ENCODE measurements around the gene LY6G5B.

The LY6G5B gene

DNA sequence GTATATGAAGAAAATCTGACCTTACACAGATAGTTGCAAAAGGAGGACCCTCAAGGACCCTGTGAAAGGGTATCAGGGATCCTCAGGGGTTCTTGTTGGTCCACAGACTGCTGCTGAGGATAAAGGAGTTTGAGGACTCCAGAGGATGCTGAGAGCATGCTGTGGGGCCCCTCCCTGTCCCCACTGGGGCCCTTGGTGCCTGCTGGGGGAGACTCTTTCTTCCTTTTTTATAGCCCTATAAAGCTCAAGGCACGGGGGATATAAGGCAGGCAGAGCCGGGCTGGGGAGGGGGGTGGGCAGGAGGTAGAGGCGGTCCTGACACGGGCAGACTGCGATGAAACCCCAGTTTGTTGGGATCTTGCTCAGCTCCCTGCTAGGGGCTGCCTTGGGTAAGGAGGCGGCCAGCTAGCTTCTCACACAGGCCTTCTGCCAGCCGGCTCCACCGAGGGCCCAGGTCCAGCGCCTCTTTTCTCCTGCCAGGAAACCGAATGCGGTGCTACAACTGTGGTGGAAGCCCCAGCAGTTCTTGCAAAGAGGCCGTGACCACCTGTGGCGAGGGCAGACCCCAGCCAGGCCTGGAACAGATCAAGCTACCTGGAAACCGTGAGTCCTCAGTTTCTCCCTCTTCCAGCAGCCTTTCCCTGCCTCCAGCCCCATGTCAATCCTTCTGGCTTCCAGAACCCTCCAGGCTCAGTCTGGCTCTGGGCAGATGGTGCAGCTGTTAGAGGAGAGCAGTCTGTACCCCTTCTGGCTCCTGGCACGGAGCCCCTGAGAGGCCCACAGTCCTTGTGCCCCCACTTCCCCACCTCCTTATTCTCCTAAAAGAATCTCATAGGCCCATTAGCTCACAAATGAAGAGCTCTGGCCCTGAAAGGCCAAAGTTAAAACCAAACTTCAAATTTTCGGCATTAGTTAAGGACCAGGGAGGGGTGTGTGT, 45.5 kb downstream of the LY6G5B start, which contains the start of gene LY6G6D:
TSS of gene LY6G6D (plus strand) at position 327 of the 937 bp plus-strand sequence. CDS start at position 335, 8 bp downstream.
- DNase-seq, result no peak

DNA sequence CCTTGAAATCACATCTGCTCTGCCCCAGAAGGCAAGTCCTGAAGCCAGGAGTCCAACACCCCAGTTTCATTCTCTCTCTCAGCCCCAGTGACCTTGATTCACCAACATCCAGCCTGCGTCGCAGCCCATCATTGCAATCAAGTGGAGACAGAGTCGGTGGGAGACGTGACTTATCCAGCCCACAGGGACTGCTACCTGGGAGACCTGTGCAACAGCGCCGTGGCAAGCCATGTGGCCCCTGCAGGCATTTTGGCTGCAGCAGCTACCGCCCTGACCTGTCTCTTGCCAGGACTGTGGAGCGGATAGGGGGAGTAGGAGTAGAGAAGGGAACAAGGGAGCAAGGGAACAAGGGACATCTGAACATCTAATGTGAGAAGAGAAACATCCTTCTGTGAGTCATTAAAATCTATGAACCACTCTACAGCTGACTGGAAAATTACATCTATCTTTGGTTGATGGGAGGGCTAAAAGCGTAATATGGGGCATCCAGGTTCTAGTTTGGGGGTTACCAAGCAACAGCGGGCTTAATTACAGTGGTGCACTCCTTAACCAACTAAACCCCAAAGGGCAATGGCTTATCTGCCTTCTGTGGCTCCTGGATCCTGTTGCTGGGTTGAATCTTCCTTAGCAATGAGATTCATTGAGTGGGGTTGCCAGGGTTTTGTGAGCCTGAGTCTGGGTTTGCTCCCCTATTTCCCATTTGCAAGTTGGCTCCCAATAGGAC, 47.9 kb downstream of the LY6G5B start:
- DNase-seq, result no peak

- DNase-seq, result no peak
Measured at GRCh38 chr6:31718265-31718664, 48.5 kb downstream of the LY6G5B start.

- no peak for DNase-seq
Measured at GRCh38 chr6:31719001-31719400, 49.2 kb downstream of the LY6G5B start.

GRCh38 chr6:31720196-31720770, 50.5 kb downstream of the LY6G5B start:
- no peak for DNase-seq

DNA sequence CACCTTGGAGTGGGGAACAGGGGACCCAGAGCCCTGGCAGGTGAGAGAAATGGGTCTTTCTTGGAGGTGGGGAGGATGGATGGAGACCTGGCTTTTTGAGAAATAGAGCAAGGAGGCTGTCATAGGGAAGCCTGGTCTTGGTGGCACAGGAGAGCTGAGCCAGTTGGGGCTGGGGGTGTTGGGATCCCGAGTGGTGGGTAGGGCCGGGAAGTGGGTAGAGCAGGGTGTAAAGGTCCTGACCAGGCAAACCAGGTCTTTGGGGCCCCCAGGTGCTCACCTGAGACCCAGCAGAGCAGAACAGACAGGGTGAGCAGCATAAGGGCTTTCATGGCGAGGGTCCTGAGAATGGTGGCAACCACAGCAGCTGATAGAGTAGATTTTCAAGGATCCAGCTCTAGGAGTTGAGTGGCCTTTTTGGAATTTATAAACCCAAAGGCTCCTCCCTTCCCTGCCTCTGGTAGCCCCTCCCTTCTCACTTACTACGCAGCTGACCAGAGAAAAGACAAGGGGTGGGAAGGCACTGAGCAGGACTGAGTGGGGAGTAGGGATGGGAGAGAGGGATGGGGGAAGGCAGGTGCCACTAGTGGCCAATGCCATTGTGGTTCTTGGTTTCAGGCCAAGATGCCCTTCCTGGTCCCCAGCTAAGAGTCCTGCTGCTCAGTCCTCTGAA, 51.7 kb downstream of the LY6G5B start, which contains the start of gene LY6G6C:
TSS of gene LY6G6C (minus strand) at position 396 of the 670 bp plus-strand sequence. CDS start at position 329, 67 bp downstream.
- DNase-seq, result no peak

DNA sequence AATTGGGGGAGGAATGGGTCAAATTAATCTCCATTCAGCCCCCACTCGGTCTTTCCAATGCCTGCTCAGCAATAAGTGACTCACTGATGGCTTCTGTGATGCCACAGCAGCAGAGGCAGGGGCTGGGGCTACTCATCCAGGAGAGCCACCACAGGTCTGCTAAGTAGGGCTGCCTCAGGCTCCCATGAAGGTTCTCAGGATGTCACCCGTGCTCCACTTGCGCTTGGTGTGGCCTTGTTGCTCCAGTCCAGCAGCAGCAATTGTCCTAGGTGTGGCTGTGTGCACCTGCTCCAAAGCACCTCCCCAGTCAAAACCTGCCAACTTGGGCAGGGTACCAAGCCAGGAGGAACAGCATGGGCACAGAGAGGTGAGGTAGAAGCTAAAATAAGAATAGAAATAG, 52.4 kb downstream of the LY6G5B start:
- no peak for DNase-seq

All from suppressor macrophage (primary cell).